HTERT RPE-1 (cell line): ENCODE measurements around the gene DIPK1B.
"Not testable (repeated sequence)": the region's sequence is repeated elsewhere in the genome, so short reads cannot be mapped to it uniquely, and the experiment has no call there.

Source experiments
- in situ Hi-C: fragments of 300-500 bp; cut with MboI; formaldehyde crosslinking; loops from 4 replicates; pipeline ENCODE4 v1.14.3; 2020; ENCODE audit warnings: low sequenced_read_pairs

The DIPK1B gene

DNA sequence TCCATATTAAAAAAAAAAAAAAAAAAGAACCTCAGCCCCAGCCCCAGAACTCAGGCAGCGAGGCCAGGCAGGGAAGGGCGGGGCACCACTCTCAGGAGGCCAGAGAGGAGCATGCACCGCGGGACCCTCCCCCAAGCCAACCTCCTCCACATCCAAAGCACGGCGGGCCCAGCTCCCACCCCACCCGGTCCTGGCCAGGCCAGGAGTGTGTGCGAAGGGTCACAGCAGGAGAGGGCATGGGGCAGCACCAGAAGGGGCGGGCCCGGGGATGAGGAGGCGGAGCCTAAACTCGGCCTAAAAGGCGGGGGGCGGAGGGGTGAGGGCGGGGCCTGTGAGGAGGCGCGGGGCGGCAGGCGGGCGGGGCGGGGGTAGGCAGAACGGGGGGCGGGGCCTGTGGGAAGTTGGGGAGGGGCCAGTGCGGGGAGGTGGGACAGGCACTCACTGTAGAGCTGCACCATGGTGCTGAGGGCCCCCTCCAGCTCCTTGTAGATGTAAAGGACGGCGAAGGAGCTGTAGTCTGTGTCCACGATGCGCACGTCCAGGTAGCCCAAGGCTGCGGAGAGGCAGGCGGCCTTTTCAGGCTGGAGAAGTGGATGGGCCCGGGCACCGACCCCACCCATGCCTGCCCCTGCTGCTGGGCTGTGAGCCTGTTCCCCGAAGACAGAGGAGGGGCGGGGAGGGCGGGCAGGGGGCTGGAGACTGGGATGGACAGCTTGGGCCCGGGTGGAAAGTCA, 50.7 kb downstream of the DIPK1B start:
- in situ Hi-C loops = no loop called here

DNA sequence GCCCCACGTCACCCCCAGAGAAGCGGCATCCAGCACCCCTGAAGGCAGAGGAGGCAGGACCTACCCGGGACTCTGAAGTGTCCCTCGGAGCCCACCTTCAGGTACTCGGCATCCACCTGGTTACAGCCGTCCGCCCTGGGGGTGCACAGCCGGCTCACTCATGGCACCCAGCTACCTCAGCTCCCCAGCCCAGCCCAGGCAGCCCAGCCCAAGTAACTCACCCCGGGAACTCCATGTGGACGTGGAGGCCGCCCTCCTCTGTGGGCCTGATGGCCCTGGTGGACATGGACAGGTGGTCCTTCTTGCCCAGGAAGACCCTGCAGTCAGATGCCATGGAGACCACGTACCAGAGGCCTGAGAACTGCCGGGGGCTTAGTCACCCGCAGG, 51.3 kb downstream of the DIPK1B start:
- in situ Hi-C loops = no loop called here

GRCh38 chr9:136764301-136764891, 52.0 kb downstream of the DIPK1B start, which contains the start of gene LCN15:
Gene LCN15, minus strand, starts transcription at chr9:136764518. Its CDS starts 30 bp downstream, at chr9:136764488.
- in situ Hi-C loops = no loop called here

- in situ Hi-C loops = no loop called here
Measured at GRCh38 chr9:136765041-136765440, 52.7 kb downstream of the DIPK1B start.

DNA sequence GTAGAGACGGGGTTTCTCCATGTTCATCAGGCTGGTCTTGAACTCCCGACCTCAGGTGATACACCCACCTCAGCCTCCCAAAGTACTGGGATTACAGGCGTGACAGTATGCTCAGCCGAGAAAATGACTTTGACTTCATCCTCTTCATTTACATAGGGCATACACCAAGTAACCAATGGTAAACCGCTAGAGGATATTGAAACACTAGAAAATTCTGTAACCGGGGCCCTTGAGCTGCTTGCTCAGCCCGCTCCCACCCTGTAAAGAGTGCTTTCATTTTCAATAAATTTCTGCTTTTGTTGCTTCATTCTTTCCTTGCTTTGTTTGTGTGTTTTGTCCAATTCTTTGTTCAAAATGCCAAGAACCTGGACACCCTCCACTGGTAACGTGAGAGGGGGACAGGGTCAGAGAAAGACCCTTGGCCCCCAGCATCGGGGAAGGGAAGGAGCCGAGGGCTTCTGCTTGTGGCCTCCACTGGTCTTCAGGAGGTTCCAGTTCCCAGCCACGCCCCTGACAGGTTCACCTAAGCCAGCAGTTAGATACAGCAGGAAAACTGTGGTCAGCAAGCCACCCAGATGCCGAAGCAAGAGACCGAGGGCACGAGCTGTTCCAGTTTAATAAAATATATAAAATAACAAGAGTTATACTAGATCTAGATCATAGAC, 53.5 kb downstream of the DIPK1B start:
- in situ Hi-C loops = not testable (repeated sequence)

GRCh38 chr9:136766410-136767120, 54.2 kb downstream of the DIPK1B start:
- in situ Hi-C loops = not testable (repeated sequence)

- in situ Hi-C loops = no loop called here
Measured at GRCh38 chr9:136769710-136770191, 57.4 kb downstream of the DIPK1B start.

GRCh38 chr9:136771907-136772415, 59.6 kb downstream of the DIPK1B start:
- in situ Hi-C loops = no loop called here

DNA sequence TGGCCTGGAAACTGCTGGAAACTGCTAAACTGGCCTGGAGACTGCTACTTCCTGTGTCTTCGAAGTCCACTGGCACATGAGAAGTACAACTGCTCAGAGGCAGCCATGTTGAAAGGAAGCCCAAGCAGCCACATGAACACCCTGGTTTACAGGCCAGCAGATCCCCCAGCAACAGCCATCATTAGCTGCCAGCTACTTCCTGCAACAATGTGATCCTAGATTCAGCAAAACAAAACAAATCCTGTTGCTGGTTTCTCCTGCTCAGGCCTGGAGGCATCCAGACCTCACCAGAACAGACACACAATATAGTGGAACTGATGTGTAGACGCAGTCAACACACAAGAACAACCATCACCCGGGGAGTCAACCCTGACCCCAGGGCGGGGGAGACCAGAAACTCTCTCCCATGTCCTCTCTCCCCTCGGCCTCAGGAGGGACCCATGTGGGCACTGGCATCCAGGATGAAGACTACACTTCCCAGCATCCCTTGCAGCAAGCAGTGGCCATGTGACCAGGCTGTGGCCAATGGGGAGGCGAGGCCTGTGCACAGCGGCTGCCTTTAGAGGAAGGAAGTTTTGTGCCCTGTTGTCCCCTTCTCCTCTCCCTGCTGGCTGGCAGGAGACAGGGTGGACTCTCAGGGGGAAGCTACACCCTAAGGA, 61.1 kb downstream of the DIPK1B start:
- in situ Hi-C loops = no loop called here
